GM21381 (cell line): ENCODE measurements around the gene MYCBPAP.

Experiments used
- ATAC-seq: cut with Tn5 transposase; IDR thresholded peaks from one replicate; pipeline ENCODE4 v1.9.1; 2021; ENCODE audit warnings: mild to moderate bottlenecking, moderate library complexity; ENCODE audit not compliant: unreplicated experiment

MYCBPAP gene, protein sequence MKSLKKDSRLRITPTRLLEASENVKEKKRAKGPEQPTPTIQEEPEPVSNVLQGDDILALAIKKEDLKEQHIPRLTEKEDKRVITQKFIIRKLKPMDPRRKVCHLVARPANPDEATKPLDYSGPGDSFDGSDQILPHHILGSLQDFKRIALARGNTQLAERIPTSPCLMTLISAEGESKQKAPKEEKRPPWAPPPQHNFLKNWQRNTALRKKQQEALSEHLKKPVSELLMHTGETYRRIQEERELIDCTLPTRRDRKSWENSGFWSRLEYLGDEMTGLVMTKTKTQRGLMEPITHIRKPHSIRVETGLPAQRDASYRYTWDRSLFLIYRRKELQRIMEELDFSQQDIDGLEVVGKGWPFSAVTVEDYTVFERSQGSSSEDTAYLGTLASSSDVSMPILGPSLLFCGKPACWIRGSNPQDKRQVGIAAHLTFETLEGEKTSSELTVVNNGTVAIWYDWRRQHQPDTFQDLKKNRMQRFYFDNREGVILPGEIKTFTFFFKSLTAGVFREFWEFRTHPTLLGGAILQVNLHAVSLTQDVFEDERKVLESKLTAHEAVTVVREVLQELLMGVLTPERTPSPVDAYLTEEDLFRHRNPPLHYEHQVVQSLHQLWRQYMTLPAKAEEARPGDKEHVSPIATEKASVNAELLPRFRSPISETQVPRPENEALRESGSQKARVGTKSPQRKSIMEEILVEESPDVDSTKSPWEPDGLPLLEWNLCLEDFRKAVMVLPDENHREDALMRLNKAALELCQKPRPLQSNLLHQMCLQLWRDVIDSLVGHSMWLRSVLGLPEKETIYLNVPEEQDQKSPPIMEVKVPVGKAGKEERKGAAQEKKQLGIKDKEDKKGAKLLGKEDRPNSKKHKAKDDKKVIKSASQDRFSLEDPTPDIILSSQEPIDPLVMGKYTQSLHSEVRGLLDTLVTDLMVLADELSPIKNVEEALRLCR

DNA sequence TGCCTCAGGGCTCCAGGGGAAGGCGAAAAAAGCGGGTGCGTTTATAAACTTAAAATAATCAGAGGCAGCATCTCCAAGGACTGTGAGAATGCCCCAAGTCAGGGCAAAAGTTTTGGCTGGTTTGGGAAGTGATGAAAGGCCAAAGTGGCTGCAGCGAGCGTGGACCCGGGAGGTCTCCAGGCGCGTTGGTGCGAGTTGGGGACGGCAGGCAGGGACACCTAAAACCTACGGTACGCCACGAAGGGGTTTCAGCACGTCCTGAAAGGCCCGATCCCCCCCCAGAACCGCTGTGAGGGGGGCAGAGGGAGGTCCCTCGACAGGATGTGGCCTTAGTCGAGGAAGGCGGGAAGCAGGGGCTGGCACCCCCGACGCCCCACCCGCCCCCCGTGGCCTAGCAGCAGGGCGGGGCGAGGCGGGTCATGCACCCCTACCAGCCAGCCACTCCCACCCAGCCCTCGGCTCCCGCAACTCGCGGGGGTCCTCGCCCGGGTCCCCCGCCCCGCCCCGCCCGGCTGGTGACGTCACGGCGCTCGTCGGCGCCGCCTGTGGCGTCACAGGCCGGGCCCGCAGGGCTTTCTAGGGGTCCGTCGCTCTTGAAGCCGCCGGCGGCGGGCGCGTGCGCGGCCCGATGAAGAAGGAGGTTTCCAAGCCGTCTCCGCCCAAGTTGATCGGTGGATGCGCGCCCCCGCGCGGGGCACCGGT is at the start of gene MYCBPAP:
Gene MYCBPAP (plus strand): TSS at position 569 of the 702 bp plus-strand sequence. CDS start 236 bp downstream, outside the sequence.
- no peak for ATAC-seq

DNA sequence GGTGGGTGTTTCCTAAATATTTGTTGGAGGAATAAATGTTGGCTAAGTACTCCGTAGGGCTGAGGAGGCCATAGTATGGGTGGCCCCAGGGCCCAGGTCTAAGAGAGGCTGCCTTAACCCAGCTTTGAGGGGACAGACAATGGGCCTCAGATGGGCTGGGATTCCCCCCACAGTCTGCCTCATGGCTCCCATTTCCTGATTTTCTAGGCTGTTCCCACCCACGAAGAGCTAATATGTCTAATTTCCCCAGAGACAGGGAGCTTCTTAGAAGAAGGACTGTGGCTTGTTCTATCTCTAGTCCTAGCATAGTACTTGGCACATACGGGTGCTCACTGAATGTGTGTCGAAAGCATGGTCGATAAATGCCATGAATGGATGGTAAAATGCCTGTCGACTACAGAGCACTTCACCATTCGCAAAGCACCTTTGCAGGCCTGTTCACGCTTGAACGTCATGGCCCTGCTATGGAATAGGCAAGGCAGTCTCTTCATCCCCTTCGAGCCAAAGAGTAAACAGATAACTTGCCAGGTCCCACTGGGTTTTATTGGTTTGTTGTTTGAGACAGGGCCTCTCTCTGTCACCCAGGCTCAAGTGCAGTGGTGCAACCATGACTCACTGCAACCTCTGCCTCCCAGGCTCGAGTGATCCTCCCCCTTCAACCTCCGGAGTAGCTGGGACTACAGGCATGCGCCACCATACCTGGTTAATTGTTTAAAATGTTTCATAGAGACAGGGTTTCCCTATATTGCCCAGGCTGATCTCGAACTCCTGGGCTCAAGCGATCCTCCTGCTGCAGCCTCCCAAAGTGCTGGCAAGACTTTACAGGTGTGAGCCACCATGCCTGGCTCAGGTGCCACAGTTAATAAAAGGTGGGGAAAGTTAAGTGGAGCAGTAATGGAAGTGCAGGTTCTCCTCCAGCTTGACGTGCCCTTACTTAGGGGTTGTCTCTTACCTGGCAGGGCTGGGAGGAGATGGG is 49.2 kb upstream of the MYCBPAP start:
- no peak for ATAC-seq

DNA sequence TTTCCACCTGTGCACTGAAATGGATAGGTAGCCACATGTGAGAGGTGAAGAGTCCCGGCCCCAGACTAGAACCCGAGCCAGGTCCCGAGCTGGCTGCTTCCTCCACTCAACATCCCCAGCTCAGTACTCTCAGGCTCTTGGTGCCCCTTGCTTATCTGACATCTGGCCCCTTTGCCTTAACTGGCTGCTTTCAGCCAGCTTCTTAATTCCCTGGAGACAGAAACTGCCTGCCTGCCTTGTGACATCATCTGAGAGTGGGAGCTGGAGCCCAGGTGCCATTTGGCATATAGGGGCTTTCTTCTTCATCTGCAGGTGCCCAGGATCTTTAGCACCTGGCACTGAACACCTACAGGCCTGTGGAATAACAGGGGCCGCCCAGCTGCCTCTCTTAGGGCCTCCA is 48.5 kb upstream of the MYCBPAP start:
- ATAC-seq, result no peak

DNA sequence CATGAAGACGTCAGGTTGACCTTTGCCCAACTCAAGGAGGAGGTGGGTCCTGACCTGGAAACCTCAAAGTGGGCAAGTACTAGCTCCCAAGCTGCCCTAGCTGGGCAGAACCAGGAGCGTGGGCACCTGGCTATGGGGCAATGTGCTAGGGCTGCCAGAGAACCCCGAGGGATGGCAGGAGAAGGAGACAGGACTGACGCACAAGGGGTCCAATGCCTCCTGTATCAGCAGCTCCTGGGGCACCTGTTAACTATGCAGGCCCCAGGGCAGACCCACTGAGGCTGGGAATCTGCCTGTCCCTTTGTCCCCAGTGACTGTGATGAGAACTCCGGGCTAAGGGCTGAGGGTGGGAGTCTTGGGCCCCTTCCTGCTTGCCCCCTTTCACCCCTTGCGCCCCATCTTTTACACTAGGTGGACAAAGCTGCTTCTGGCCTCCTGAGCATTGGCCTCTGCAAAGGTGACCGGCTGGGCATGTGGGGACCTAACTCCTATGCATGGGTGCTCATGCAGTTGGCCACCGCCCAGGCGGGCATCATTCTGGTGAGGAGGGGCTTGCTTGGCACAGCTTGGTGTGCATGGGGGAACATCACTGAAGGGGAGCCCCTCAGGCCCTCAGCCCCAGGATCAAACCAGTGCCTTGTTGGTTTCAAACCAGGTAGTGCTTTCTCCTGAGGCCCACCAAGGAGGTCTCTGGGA is 47.3 kb upstream of the MYCBPAP start:
- no peak for ATAC-seq

DNA sequence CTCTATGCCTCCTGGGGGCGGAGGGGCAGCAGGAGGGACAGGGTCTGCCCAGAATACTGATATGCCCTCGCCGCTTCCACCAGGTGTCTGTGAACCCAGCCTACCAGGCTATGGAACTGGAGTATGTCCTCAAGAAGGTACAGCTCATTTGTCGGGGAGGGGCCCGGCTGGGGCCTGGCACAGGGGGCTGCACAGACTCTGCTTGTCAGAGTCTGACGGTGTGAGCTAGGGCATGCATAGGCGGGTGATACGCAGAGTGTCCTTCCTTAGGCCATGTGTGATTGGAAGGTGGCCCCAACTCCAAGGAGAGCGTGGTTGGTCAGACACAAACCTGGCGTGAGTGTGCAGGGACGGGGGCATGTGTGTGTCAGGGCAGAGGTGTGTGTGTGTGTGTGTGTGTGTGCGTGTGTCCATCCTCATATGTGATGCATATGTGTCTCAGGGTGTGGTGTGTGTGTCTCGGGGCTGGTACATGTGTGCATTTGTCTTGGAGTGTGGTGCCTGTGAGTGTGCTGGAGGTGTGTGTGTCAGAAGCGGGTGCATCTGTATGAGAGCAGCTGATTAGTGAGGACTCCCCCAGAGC is 46.6 kb upstream of the MYCBPAP start:
- ATAC-seq, result no peak

DNA sequence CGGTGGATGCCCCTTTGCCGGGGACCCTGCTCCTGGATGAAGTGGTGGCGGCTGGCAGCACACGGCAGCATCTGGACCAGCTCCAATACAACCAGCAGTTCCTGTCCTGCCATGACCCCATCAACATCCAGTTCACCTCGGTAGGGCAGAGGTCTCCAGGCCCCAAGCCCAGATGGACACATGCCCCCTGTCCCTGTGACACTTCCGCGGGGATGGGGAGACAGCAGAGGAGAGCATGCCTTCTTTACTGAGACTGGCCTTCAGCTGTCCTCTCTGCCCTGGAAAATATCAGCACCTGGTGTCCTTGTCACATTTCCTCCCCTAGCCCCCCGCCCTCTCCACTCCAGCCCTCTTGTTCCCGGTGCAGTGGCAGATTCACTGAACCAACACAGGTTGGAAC is 45.8 kb upstream of the MYCBPAP start:
- no peak for ATAC-seq

DNA sequence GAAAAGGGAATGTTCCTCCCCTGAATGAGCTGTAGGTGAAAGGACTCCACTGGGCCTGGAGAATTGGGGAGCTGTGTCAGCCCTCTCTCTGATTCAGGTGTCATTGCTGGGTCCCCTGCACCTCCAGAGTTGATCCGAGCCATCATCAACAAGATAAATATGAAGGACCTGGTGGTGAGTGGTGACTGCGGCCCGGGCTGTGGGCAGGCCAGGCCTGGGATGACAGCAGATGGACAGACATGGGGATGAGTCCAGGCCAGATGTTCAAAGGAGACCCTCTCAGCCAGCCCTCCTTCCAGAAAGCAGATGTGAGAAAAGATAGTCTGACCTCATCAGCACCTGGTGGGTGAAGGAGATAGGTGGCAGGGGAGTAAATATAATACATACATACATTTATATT is 44.1 kb upstream of the MYCBPAP start:
- no peak for ATAC-seq

DNA sequence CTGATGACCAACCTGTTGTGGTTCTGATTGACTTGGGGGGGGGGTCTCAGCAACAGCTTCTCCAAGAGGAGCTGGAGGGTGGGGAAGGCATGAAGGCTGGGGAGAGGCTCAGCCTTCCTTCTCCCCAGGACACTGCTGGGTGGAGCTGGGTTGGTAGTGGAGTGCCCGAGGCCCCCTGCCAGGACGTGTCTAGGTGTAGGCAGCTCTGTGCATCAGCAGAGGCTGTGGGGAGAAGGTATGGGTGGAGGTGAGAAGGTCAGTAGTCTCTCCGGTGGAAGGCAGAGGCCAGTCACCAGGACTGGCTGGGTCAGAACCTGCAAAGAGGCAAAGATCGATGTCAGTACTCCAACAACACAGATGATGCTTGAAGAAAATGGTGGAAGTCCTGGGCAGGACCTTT is 43.5 kb upstream of the MYCBPAP start:
- ATAC-seq, result no peak

DNA sequence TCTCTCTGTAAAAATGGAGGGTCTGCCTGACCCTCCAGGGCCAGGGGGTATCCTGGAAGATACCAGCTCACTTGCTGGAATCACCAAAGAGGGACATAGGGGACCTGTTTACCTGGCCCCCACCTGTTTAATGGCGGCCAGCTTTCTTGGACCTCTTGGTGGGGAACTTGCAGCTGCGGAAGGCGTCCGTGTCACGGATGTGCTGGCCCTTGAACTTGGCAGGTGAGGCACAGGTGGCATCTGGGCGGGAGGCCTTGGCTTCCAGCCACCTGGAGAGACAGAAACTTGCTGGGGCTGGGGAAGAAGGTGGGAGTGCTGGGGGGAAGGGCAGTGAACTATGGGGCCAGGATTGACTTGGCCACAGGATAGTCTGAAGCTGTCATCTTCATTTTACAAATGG is 43.1 kb upstream of the MYCBPAP start:
- no peak for ATAC-seq

DNA sequence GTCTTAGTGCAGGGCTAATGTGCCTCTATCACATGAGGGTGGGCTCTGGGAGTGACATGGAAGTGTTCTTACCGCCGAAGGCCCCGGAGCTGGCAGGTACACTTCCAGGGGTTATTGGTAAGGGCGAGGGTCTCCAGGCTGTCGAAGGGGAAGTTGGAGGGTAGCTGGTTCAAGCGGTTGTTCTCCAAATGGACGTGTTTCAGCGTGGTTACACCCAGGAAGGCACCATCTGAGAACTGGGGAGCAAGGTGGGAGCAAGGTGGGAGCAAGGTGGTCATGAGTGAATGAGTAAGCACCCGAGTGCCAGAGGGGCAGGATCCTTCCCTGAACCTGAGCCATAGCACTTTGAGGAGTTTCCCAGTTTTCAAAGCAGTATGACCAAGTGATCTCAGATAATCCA is 42.6 kb upstream of the MYCBPAP start:
- no peak for ATAC-seq

DNA sequence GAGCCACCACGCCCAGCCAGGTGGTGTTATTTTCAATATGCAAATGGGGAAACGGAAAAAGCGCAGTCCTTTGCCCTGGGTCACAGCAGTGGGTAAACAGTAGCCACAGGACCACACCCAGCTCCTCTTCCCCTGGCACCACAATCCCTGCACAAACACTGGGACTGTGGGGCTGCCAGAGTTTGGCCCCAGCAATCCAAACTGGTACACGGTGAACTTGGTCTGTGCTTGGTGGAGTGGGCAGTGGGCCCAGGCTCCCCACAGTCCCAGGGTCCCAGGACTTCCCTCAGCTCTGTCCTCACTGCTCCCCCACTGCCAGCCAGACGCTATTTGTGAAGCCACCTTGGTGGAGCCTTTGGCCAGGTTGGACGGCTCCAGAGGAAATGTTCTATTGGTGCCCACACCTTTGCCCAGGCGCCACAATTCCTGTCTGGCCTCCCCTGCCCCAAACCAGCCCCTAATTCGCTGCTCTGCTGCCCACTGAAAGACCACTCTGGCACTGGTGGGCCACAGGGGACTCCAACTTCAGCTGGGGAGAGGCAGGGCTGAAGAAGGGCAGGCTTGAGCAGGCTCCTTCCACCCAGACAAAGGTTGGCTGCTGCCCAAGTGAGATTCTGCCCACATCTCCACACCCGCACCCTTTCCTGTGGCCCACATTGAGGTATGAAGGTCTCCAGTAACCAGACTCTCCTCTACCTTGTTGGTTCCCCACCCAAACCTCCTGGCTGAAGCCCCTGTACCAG is 41.7 kb upstream of the MYCBPAP start:
- no peak for ATAC-seq

DNA sequence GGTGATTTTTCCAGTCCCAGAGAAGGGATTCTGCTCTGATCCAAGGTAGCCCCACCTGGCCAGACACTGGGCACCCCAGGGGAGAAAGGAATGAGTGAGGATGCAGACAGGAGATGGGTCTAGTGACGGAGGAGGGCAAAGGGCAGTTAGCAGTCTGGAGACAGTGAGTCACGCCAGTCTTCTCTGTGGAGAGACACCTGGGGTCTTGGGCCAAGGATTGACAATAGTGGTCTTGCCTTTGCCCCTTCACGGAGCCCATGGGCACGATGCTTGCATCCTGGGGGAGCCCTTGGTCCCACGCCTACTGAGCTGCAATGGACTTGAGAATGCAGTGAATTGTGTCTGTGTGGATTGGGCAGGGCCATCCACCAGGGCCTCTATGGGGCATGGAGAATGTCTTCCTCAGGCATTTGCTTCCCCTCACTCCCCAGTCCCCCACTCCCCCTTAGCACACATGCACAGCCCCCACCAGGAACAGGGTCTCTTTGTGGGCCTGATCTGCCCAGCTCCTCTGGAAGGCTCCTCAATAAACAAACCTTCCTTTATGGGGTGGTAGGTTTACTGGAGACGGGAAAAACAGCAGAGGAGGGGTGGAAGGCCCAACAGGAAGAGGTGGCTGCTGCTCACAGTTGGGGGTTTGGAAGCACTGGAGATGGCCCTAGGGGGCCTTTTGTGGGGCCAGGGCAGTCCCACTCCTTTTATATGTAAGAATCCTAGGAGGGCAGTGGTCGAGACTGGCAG is 41.0 kb upstream of the MYCBPAP start:
- ATAC-seq, result no peak

DNA sequence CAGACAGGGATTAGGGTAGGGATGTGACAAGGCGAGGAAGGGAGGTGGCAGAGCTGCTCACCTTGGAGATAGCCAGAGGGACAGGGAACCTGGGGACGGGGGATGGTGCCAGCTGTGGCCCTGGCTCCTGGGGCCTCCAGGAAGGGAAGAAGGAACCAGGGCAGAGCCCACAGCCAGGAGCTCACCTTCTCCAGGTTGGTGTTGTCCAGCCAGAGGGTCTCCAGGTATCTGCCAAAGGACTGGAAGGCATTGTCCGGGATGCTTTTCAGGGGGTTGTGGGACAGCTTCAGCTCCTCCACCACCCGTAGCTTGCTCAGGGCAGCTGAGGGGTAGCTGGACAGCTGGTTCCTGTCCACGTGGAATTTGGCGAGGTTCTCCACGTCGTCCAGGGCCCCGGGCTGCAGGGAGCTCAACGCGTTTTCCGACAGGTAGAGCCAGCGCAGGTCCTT is 40.4 kb upstream of the MYCBPAP start:
- no peak for ATAC-seq

DNA sequence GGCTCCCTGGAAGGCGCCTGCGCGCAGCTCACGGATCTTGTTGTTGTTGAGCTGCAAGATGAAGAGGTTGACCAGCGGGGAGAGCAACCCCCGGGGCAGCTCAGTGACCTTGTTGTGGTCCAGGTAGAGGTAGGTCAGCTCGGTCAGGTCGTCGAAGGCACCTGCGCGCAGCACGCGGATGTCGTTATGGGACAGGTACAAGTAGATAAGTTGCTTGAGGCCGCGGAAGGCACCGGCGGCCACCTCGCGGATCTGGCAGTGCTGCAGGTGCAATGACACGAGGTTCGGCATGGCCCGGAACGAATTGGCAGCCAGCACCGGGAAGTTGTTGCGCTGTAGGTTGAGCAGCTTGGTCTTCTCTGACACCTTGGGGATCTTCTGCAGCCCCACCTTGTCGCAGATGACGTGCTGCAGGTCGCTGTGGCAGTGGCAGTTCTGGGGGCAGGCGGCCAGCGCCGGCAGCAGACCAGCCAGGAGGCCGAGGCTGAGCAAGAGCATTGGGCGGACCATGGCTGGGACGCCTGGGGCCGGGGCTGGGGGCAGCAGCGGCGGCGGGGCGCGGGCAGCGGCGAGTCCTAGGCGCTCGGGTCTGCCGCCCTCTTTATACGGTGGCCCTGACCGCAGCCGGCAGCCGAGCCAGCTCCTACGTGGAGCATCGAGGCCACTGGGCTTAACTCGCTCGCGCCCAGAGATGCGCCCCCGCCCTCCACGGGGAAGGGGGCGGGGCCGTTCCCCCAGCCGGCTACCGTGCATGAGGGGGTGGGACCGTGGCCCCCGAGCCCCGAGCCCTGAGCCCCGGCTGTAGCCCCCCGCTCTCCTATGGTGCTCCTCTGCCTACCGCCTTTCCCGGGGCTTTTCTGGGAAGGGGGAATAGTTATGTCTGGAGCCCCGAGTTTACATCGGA is 39.7 kb upstream of the MYCBPAP start, which contains the start of gene CHAD:
Gene CHAD (minus strand): TSS at position 577 of the 904 bp plus-strand sequence. CDS start 67 bp downstream, at position 510.
- ATAC-seq, result no peak

DNA sequence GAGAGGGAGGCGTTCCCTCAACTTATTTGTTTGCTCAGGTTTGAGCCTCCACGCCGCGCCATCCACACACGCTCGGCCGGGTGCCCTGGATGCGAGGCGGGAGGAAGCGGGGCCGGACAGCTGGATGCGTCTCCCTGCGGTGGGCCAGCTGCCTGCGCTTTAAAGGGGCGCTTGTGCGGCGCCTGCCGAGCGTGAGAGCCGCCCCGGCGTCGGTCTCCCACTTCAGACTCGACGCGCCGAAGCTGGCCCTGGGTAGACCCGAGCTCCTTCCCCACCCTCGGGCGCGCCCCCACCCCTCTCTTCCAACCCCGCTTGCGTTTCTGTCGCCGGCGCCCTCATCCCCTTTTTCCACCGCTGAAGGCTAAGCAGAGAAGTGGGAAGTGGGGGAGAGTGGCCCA is 39.0 kb upstream of the MYCBPAP start:
- no peak for ATAC-seq

DNA sequence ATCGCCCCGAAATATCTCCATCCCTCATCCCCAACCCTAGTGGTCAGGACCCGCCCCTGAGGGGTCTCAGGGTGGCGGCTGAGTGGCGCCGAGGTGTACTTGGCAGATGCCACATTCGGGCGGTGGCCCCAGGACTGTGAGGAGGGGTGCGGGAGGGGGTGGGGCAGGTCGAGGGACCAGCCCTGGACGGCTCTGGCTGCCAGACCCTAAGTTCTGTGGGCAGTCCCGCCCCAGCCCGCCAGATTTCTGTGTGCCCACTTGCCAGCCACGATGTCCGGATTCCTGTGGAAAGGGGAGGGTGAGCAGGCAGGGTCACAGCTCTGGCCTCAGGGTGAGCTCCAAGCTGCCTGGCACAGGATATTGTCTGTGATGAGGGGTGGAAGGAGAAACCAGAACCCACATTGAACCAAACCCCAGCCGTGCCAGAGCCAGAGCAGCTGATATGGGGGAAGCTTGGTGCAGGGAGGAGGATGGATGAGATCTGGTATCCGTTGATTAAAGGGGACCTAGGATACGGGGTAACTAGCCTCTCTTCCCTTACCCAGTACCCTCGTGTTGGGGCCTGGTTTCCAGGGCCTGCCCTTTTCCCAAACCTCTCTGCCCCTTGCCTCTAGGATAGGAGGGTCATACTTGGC is 38.5 kb upstream of the MYCBPAP start:
- ATAC-seq, result no peak
